VCaP (cell line): Measurements from ENCODE around the gene DAP.

Experiments used
- H3K27ac ChIP-seq: fragments of 450-650 bp; 2 replicates; pipeline ENCODE4 v1.5.1; 2017
- CTCF ChIP-seq: fragments of 450-650 bp; conservative IDR thresholded peaks from 2 replicates; pipeline ENCODE4 v1.5.1; 2017; ENCODE audit warnings: mild to moderate bottlenecking, moderate library complexity

The DAP gene

GRCh38 chr5:10733426-10733825 is 27.6 kb downstream of the DAP start:
- no peak for TF ChIP-seq CTCF
- peak overlapping the region; percentile 34 for H3K27ac ChIP-seq

DNA sequence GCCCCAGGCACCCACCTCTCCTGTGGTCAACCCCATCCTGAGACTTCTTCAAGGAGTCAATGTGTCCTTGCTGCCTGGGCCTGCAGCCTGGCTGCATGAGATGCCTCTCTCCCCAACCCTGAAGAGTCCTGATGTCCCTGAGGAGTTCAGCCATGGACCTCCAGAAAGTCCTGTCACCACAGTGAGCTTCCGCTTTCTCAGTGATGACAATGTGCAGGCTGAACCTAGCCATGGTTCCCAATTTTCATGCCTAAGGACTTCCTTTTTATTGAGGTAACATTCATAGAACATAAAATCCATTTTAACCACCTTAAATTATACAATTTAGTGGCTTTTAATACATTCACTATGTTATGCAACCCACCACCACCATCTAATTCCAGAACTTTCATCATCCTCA is 29.1 kb downstream of the DAP start:
- no peak overlapping the region for H3K27ac ChIP-seq
- no peak for TF ChIP-seq CTCF

DNA sequence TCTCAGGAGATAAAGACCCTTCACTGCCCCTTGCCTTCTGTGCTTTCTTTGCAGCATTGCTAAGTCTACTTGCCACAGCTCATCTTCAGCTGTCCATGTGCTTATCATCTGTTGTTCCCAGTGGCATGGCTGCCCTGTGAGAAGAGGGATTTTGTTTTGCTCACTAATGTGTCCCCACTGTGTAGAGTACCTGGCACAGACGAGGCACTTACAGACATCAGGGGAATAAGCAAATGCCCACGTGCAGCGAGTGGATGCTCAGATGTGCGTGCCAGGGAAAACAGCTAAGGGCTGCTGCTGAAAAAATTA is 31.0 kb downstream of the DAP start:
- H3K27ac ChIP-seq: no peak overlapping the region
- TF ChIP-seq CTCF: no peak

DNA sequence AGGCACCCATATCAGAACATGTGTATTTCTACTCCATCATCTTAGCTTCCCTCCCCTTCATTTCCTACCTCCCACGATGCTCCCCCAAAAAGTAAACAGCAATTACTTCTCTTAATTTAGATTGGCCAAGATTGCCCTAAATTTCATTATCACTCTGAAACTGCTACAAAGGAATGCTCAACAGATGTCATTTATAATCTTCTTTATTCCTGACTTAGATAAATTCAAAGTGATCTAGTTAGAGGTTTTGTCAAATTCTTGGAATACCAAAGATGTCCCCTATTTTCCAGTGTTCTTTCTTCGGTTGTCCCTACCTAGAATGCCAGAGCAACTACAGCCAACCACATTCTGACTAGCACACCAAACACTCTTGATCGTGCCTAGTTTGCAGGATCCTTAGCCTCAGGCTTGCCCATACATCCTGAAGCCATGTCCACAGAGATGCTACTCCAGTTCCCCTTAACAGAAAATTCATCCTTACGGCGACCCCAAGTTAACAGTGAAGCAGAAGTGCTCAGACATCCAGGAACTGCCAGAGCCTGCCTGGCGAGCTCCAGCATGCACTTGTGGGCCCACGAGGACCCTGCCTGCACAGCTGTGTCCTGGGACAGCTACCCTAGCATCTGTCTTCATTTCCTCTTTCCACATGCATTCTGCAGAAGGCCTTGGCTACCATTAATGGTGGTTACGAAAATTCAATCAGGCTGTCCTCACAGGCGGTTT is 31.6 kb downstream of the DAP start:
- no peak for TF ChIP-seq CTCF
- H3K27ac ChIP-seq: no peak overlapping the region

DNA sequence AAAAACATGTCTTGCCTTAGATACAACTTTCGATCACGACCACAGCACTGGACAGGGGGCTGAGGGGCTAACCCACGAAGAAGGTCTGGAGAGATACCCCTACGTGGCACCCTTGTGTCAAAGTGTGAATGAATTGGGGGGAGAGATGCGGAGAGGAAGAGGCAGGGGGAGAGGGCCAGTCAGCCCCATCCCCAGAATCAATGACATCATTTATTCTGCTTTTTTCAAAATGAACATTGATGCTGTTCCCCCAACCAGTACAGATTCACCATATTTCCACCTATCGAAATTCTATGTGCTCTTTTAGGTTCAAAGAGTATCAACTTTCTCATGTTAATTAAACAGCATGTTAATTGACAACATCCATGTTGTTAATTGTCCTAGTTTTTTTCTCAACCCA is 32.4 kb downstream of the DAP start:
- no peak overlapping the region for H3K27ac ChIP-seq
- no peak for TF ChIP-seq CTCF

DNA sequence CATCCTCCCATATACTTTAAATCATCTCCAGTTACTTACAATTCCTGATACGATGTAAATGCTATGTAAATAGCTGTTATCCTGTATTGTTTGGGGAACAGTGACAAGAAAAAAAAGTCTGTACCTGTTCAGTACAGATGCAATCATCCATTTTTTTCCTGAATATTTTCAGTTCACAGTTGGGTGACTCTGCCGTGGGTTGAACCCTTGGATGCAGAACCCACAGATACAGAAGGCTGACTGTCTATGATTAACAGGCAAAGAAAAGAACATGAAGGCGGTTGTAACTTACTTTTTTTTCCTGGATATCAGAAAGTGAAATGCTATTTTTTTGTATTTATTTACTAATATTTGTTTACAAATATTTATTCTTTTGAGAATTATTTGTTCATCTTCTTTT is 33.2 kb downstream of the DAP start:
- TF ChIP-seq CTCF: no peak
- no peak overlapping the region for H3K27ac ChIP-seq

DNA sequence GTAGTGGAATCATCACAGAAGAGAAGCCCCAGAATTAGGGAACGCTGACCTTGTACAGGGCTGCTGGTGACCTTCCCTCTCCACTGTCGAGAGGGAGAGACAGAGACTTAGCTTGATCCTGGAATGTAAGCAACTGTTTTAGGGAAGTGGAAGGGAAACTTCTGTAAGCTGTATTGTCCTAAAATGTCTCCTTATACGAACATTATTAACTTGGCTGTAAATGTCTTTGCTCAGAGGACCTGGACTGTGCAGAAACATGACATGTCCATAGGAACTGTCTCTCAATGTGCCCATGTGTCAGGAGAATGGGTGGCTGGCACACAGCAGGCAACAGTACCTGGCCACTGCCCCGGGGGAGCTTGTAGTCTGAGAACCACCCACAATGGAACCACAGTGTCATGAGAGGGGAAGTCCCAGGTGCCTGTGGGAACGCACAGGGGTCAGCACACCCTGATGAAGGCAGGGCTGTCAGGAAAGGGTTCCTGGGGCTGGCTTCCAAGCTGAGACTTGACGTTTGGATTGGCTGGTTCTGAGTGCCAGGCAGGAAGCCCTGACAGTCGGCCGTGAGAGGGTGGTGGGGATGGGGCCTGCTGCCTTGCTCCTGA is 34.0 kb downstream of the DAP start:
- no peak for TF ChIP-seq CTCF
- H3K27ac ChIP-seq: no peak overlapping the region
